A549 treated with Hydrocortisone at 1 μM for 4 hours (cell line): ENCODE measurements around the gene KCNS3. TPM values are rescaled to one million over a fixed set of nuclear protein-coding genes. Genes with fewer than 3 reads are reported as not detected.

Experiments
- total RNA-seq: library from RNA; stranded (reverse); fragments of 200-300 nt; extraction: Qiagen RNA extraction; gene quantifications from 5 replicates; pipeline ENCODE4 v1.2.3, GENCODE V29; 2022

Gene KCNS3
- 1.0 to 1.7 TPM (median 1.2 TPM) in 5 replicates for total RNA-seq

GRCh38 chr2:17878281-17879136, at the start of gene KCNS3:
Gene KCNS3, plus strand, starts transcription at chr2:17878667. Its CDS starts 52,342 bp downstream, at chr2:17931009.

Other genes starting within 250 kb of the KCNS3 start
- gene SMC6, start 124.9 kb upstream of the KCNS3 start, total RNA-seq = 21.8 to 39.6 TPM (median 30.2 TPM) in 5 replicates
- 9.9 to 13.6 TPM (median 11.6 TPM) in 5 replicates for gene GEN1, start 124.5 kb upstream of the KCNS3 start, total RNA-seq
- gene MSGN1, start 62.2 kb upstream of the KCNS3 start, total RNA-seq = not detected in 5 replicates